ENCODE data around the gene BIRC5. TPM values are rescaled to one million over a fixed set of nuclear protein-coding genes. Genes with fewer than 3 reads are reported as not detected.

Gene BIRC5
- polyA plus RNA-seq, 1 donor (not counting 4 experiments of a cell fraction or from before 2014, with no cell fraction given): 11.5 TPM

- peak; percentile 17 for DNase-seq (ENCODE audit: low read depth, low spot score)
Measured at GRCh38 chr17:78253946-78254672, 40.1 kb downstream of the BIRC5 start.

GRCh38 chr17:78255029-78255656 is 41.1 kb downstream of the BIRC5 start:
- no peak for FAIRE-seq
- Histone ChIP-seq H3K27ac (ENCODE audit: control insufficient read depth, insufficient read depth, low read length) (no peak overlapping the region), H3K79me2 (ENCODE audit: control insufficient read depth, insufficient read depth, low read length) (no peaks in the 10 kb centered on the region), H3K36me3 (ENCODE audit: control insufficient read depth in 2 of 2, extremely low read depth in 1 of 2, insufficient read depth in 2 of 2, low read length in 2 of 2) (no peaks in the 10 kb centered on the region), H3K4me1 (ENCODE audit: control insufficient read depth, extremely low read depth, insufficient read depth, low read length) (peaks cover 9% of the 10 kb centered on the region), H4K20me1 (ENCODE audit: control insufficient read depth, extremely low read depth, insufficient read depth, low read length) (no peaks in the 10 kb centered on the region), H3K9me3 (ENCODE audit: control insufficient read depth, low read depth, low read length) (no peaks in the 10 kb centered on the region), H3K4me3 (ENCODE audit: control insufficient read depth in 2 of 3, extremely low read depth in 1 of 3, insufficient read depth in 2 of 3, low read depth in 1 of 3, low read length in 3 of 3) (no peak overlapping the region), H3K27me3 (ENCODE audit: control insufficient read depth, extremely low read depth, insufficient read depth, low read length) (peaks cover 10% of the 10 kb centered on the region), H3K4me2 (ENCODE audit: control insufficient read depth, extremely low read depth, insufficient read depth, low read depth, low read length) (no peak overlapping the region), H2AFZ (ENCODE audit: control insufficient read depth, low read length) (no peak overlapping the region), H3K9ac (ENCODE audit: control insufficient read depth, extremely low read depth, insufficient read depth, low read length) (no peak overlapping the region), H3K9me1 (ENCODE audit: control insufficient read depth, extremely low read depth, insufficient read depth, low read length) (no peaks in the 10 kb centered on the region)
- no peak for DNase-seq (ENCODE audit: low read depth, low spot score)
- dilution Hi-C loops (cut with MboI; ENCODE audit: extremely low pct_ligation_motif_present, low sequenced_read_pairs): no loop called here
- TF ChIP-seq EZH2 (IDR thresholded peaks at IDR 0.05; ENCODE audit: low read length): no peak
- TF ChIP-seq CTCF (optimal IDR thresholded peaks at IDR 0.05 in 1 of 3, IDR thresholded peaks at IDR 0.05 in 1 of 3, conservative IDR thresholded peaks at IDR 0.05 in 1 of 3; ENCODE audit: extremely low read depth in 1 of 3, insufficient read depth in 2 of 3, low read length in 3 of 3): no peak

More at GRCh38 chr17:78253946-78254672, 40.1 kb downstream of the BIRC5 start:
- no peaks in the 10 kb centered on the region for H3K9me3 ChIP-seq (ENCODE audit: control insufficient read depth, low read depth, low read length)
- H3K27ac ChIP-seq (ENCODE audit: control insufficient read depth, insufficient read depth, low read length): peak overlapping the region; percentile 49
- no peaks in the 10 kb centered on the region for H3K9me1 ChIP-seq (ENCODE audit: control insufficient read depth, extremely low read depth, insufficient read depth, low read length)
- H3K79me2 ChIP-seq (ENCODE audit: control insufficient read depth, insufficient read depth, low read length): no peaks in the 10 kb centered on the region
- H3K4me3 ChIP-seq (ENCODE audit: control insufficient read depth in 2 of 3, extremely low read depth in 1 of 3, insufficient read depth in 2 of 3, low read depth in 1 of 3, low read length in 3 of 3): peak overlapping the region; percentile 76 to 89 (median 84)
- H3K36me3 ChIP-seq (ENCODE audit: control insufficient read depth in 2 of 2, extremely low read depth in 1 of 2, insufficient read depth in 2 of 2, low read length in 2 of 2): no peaks in the 10 kb centered on the region
- H3K9ac ChIP-seq (ENCODE audit: control insufficient read depth, extremely low read depth, insufficient read depth, low read length): peak overlapping the region; percentile 78
- dilution Hi-C loops (cut with MboI; ENCODE audit: extremely low pct_ligation_motif_present, low sequenced_read_pairs): no loop called here
- peaks cover 9% of the 10 kb centered on the region for H3K4me1 ChIP-seq (ENCODE audit: control insufficient read depth, extremely low read depth, insufficient read depth, low read length)
- H3K27me3 ChIP-seq (ENCODE audit: control insufficient read depth, extremely low read depth, insufficient read depth, low read length): peaks cover 13% of the 10 kb centered on the region
- H2AFZ ChIP-seq (ENCODE audit: control insufficient read depth, low read length): peak overlapping the region; percentile 92
- peak overlapping the region; percentile 80 for H3K4me2 ChIP-seq (ENCODE audit: control insufficient read depth, extremely low read depth, insufficient read depth, low read depth, low read length)
- no peak for TF ChIP-seq EZH2 (IDR thresholded peaks at IDR 0.05; ENCODE audit: low read length)
- TF ChIP-seq CTCF (optimal IDR thresholded peaks at IDR 0.05 in 1 of 3, IDR thresholded peaks at IDR 0.05 in 1 of 3, conservative IDR thresholded peaks at IDR 0.05 in 1 of 3; ENCODE audit: extremely low read depth in 1 of 3, insufficient read depth in 2 of 3, low read length in 3 of 3): no peak
- no peak for FAIRE-seq
- no peaks in the 10 kb centered on the region for H4K20me1 ChIP-seq (ENCODE audit: control insufficient read depth, extremely low read depth, insufficient read depth, low read length)

All from keratinocyte (primary cell).